ENCODE measurements around the gene DMRTB1.

- TF ChIP-seq CTCF (IDR thresholded peaks at IDR 0.05; ENCODE audit: low read depth, low read length, poor library complexity, severe bottlenecking) (no peak), EZH2phosphoT487 (IDR thresholded peaks at IDR 0.05; ENCODE audit: borderline replicate concordance, low read length) (no peak)
Measured at GRCh38 chr1:53506355-53507050, 47.3 kb downstream of the DMRTB1 start.
